Pons (tissue), 1 donor: ENCODE data around the gene LDLRAD4.

Source experiments
- DNase-seq: peaks from one replicate; pipeline ENCODE4 v3.0.0-alpha.2; 2016; ENCODE audit warnings: low spot score

The LDLRAD4 gene

GRCh38 chr18:13387855-13388548, 169.4 kb downstream of the LDLRAD4 start:
- DNase-seq, result no peak

DNA sequence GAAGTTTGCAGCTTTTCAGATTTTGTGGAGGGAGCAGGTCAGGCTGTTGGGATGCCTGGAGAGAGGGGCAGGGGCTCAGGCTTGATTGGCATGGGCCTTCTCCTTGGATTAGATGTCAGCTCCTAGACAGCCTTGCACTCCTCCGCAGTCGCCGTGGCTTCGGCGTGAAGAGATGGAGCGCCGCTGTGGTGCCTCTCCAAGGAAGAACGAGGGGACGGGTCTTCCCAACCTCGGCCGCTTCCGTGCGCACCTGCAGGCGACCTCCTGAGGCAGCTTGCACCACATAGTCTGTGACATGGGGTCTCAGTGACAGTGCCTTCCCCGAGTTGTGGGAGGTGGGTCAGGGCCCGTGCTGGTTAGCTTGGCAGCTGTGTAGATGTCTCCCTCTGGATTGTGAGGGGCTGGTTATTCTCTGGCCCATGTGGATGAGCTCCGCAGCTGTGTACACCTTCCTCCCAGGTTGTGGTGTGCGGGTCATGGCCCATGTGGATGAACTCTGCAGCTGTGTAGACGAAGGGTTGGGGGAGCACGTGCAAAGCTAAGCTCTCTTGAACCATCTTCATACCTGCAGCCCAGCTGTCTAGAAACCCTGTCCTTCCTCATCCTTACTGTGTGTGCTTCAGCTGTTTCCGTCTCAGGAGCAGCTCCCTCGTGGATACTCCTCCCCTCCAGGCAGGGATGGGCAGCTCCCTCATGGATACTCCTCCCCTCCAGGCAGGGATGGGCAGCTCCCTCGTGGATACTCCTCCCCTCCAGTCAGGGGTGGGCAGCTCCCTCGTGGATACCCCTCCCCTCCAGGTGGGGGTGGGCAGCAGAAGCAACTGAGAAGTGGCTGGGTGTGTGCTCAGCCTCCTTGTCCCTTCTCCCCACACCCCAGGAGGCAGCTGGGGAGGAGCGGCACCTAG, 170.3 kb downstream of the LDLRAD4 start:
- DNase-seq, result no peak

GRCh38 chr18:13389491-13390131, 171.1 kb downstream of the LDLRAD4 start:
- DNase-seq, result no peak

DNA sequence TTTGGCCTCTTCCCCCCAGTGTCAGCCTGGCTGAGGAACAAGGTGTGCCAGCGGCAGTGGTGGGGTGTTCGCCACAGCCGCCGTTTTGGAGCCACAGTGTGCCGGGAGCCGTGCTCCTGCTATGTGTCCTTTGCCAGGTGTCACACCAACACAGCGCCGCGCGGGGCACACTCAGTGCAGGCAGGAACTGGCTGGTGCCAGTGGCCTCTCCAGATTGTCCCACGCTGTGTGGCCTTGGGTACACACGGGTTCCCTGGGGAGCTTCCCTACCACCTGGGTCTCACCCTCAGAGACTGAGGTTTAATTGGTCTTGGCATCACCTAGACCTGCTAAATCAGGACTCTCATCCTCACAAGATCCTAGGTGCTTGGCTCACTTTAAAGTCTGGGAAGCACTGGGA, 171.6 kb downstream of the LDLRAD4 start:
- DNase-seq, result no peak

DNA sequence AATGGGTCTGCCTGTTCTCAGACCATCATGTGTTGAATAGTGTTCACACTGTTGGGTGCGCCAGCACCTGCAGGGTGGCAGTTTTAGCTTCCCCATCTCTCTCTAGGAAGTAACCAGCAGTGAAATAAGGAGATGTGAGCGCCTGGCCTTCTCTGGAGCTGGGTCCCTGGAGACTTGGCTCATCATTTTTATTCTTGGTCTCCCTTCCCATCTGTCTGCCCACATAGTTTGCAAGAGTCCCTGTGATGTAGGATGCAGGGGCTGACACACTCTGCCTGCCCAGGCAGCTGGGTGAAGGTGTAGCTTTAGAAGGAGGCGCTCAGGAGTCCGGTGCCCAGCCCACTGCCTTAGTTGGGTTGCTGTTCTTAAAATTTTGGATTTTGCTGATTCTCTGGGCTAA, 172.2 kb downstream of the LDLRAD4 start:
- DNase-seq, result no peak

DNA sequence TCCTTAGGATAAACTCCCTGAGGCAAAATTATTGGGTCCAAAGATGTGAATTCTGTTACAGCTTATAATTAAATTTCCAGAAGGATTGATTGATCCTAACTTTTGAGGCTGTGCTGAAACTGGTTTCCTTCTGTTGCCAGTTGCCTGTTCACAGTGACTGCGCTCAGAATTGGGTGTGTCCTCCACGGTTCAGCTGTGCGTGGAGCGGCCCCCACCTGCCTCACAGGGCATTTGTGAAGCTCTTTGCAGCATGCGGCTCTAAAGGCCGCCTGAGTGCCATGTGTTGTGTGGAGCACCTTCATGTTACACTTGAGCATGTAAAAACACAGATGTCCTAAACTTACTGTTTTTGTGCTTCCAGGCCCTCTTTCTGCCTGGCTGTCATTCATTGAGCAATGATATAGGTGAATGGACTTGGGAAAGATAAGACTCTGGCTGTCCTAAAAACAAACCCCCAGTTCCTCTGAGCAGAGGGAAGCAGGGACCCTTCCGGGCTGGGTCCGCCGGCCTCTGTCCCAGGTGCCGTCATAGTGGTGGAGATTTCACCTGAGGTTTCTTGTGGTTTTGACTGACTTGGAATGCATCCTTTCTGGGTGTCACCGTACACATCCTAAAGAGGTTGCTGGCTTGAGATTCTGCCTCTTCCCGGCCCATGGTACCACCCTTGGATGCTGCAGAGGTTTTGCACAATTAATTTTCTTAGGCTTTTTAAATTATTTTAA, 173.6 kb downstream of the LDLRAD4 start:
- no peak for DNase-seq

DNA sequence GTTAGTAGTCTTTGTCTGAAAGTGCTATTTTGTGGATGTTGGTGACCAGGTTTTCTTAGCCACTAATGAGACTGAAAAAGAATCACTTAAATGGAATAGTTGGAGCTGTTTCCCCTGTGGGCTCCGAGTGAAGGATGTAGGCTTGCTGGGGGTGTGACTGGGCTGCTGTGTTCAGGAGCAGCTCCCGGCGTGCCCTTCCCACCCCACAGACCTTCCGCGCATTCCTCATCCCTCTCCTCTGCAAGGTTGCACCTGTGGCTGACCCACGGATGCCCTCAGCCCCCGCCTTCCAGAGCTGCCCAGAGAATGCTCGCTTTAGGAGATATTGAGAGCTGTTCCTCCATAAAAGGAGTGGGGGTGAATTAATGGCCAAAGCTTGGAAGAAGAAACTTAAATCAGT, 174.3 kb downstream of the LDLRAD4 start:
- no peak for DNase-seq

- DNase-seq, result no peak
Observed at GRCh38 chr18:13393338-13393737, 174.8 kb downstream of the LDLRAD4 start.

DNA sequence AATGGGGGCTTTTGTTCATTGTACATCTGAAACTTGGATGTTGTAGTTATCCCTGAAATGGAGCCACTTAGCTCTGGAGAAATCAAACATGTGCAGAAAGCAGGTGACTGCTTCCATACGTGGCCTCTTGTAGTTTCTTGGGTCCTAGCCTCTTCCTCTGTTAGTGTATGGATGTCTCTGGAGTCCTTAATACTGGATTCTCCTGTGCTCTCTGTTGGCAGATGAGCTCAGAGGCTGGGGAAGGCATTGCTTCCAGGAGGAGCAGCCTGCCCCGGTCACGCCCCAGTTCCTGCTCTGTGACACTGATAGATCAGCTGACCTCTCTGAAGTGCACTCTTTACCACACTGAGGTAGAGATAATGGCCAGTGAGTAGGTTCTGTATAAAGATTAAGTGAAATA, 176.2 kb downstream of the LDLRAD4 start:
- no peak for DNase-seq

DNA sequence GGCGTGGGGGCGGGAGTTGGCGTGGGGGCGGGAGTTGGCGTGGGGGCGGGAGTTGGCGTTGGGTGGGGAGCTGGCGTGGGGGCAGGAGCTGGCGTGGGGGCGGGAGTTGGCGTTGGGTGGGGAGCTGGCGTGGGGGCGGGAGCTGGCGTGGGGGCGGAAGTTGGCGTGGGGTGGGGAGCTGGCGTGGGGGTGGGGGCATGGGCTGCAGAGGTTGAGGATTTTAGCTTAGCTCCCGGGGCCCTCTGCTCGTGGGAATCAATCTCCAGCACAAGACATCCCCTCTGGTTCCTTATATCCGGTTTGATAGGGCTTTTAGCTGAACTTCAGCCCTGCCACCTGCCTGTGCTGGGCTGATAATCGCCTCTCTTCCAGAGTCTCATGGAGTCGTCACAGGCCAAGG, 177.0 kb downstream of the LDLRAD4 start:
- no peak for DNase-seq

- DNase-seq, result no peak
Observed at GRCh38 chr18:13397504-13398163, 179.1 kb downstream of the LDLRAD4 start.

DNA sequence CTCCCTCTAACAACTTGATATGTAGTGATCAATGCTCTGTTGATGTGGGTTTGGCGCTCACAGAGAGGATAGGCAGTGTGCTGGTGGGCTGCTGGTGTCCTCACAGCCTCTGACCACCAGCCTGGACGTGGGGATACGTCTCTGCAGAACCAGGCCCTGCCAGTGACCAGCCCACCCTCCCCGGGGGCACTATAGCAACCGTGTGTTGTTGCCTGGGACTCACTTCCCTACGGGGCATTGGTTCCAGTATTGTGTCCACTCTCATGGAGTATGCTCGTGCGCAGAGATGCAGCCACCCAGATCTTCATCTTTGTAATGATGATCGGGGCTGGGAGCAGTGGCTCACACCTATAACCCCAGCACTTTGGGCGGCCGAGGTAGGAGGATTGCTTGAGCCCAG, 180.1 kb downstream of the LDLRAD4 start:
- no peak for DNase-seq

GRCh38 chr18:13399511-13399910, 181.0 kb downstream of the LDLRAD4 start:
- no peak for DNase-seq

DNA sequence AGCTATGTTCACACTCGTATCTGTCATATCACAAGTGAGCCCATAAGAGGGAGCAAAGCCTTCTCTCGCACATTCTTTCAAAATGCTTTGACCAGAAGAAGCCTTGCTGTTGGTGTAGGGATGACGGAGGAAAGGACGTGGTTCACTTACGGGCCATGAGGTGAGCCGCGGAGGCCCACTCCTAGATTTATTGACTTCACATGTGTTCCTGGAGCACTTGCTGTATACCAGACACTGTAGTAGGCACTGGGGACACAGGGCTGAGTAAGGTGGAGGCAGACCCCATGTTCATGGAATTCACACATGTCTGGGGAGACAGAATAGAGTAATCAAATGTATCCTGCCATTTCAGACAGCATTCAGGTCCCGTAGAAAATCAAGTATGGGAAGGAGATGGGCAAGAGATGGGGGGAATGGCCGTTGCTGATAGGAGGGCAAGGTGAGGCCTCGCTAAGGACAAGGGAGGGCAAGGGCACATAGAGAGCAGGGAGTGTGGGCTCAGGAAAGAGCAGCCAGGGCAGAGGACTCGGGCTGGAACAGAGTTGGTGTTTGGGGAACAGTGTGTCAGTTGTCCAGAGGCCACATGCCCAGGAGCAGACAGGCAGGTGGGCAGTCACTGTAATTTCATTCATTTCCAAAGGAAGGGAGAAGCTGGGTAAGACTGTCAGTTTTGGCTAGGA, 182.2 kb downstream of the LDLRAD4 start:
- DNase-seq, result no peak

DNA sequence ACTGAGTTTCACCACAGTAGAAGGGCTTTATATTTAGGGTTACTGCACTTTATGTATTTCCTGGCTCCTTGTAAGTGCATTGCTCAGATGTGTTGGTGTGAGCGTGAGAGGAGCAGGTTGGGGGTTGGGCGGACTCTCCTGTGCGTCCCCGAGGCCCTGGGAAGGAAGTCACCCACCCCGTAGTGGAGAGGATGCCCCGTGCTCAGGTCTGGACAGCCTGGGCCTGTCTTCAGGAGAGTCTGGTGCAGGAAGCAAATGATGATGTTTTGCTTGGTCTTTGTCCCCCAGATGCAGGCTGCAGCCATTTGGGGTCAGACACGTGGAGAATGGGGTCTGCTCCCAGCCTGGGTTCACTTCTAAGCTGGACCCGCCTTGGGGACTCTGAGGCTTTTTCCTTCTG, 182.8 kb downstream of the LDLRAD4 start:
- no peak for DNase-seq

DNA sequence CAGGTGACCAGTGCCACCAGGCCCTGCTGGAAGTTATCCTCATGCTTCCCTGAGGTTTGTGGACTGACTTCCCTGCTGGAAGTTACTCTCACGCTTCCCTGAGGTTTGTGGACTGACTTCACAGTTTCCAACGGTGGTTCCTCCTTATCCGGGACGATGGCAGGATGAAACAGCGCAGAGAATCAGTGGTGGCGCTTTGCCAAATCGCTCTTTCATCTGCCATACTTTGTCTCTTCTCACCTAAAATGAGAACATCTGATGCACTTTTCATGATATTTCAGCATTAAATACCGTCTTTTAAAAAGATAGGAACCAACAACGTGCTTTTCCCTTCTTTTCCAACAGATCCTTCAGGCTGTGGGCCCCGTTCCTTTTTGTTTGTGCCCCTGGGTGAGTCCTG, 183.3 kb downstream of the LDLRAD4 start:
- no peak for DNase-seq

DNA sequence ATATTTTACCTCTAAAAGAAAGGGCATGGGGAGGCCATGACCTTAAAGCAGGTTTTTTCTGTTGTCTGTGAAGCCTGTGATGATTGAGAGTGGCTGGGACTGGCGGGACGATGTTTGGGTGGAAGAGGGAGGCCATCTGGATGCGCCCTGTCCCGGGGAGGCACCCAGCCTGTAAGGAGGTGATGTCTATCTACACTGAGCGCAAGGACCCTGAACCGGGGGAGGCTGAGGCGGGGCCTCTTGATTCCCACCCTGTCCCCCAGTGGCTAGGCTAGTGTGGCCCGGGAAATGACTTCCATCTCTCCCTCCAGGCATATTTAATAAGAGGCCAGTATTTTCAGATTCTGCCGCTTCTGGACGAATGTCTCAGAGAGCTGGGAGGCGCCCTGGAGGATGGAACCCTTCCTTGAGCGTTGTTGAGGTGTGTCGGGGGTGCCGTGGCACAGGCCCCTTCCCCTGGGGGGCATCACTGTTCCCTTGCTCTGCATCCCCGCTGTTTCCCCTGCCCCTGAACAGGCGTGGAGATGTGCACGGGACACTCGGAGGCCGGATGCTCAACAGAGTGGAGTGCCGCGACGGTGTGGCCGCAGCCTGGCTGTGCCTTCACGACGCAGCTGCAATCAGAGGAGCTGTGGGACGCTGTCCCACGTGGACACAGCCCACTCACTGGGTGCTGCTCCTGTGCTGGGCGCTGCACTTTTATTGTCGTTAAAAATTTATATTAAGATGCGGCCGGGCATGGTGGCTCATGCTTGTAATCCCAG, 185.4 kb downstream of the LDLRAD4 start:
- DNase-seq, result no peak

GRCh38 chr18:13405305-13406038, 186.9 kb downstream of the LDLRAD4 start:
- DNase-seq, result no peak

DNA sequence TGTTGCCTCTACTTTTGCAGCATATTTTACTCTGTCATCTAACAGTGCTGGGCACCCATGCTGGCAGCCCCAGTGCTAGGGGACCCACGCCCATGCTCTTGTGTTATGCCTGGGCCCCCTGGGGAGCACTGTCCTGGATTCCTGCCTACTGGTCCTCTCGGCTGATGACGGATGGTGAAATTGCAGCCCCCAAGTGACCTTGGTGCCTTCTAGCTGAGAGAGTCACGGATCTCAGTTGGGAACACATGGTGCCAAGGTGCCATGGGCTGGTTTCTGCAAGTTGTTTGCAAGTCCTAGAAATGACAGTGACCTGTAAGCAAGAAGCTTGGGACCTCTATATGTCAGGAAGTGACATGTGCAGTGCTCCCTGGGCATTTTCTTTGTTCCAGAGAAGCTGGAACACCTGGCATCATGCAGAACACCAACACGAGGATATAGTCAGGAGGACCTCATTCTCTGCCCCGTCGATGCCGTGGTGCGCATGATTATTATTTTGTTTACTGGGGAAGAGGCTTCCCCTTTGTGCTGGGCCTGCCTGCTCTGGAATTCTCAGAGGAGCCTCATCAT, 187.6 kb downstream of the LDLRAD4 start:
- DNase-seq, result no peak
